GM19351 (cell line): Measurements from ENCODE around the gene CLDN34.

Experiments used
- ATAC-seq: cut with Tn5 transposase; IDR thresholded peaks from one replicate; pipeline ENCODE4 v1.9.1; 2021; ENCODE audit warnings: mild to moderate bottlenecking, moderate library complexity; ENCODE audit not compliant: unreplicated experiment

Gene CLDN34

GRCh38 chrX:10015355-10015722 is 48.2 kb downstream of the CLDN34 start:
- ATAC-seq = peak; percentile 12

- peak; percentile 14 for ATAC-seq
These were observed 48.8 kb downstream of the CLDN34 start for GRCh38 chrX:10015723-10016518.

GRCh38 chrX:10016519-10017132 is 49.5 kb downstream of the CLDN34 start:
- ATAC-seq = no peak

- ATAC-seq = no peak
These were observed 50.7 kb downstream of the CLDN34 start for GRCh38 chrX:10017872-10018271.
